Smooth muscle cell (in vitro differentiated cells): ENCODE measurements around the gene PACS2. TPM values are rescaled to one million over a fixed set of nuclear protein-coding genes. Genes with fewer than 3 reads are reported as not detected.

ENCODE experiments used
- DNase-seq: peaks from one replicate; lab custom pipeline; 2025; ENCODE audit not compliant: unreplicated experiment; lab: John Stamatoyannopoulos, UW
- H2AFZ ChIP-seq: fragments of 200-600 bp; sonication (generic); 2 replicates; pipeline ENCODE4 v1.6.0; 2016; ENCODE audit warnings: antibody characterized with exemption, low read depth, mild to moderate bottlenecking
- H3F3A ChIP-seq: fragments of 200-600 bp; sonication (generic); 2 replicates; pipeline ENCODE4 v1.6.0; 2017; ENCODE audit warnings: antibody characterized with exemption, low read depth
- H3K27ac ChIP-seq: fragments of 200-600 bp; sonication (generic); 2 replicates; pipeline ENCODE4 v1.5.1; 2016; ENCODE audit warnings: low read depth, mild to moderate bottlenecking
- H3K27me3 ChIP-seq: fragments of 200-600 bp; sonication (generic); 2 replicates; pipeline ENCODE4 v1.6.1; 2016; ENCODE audit warnings: low read depth, mild to moderate bottlenecking
- H3K36me3 ChIP-seq: fragments of 200-600 bp; sonication (generic); 2 replicates; pipeline ENCODE4 v1.5.1; 2016; ENCODE audit warnings: low read depth
- H3K4me1 ChIP-seq: fragments of 200-600 bp; sonication (generic); 2 replicates; pipeline ENCODE4 v1.5.1; 2016; ENCODE audit warnings: low read depth
- H3K4me2 ChIP-seq: fragments of 200-600 bp; sonication (generic); 2 replicates; pipeline ENCODE4 v1.6.0; 2016; ENCODE audit warnings: mild to moderate bottlenecking
- H3K4me3 ChIP-seq: fragments of 200-600 bp; sonication (generic); 2 replicates; pipeline ENCODE4 v1.5.1; 2016; ENCODE audit warnings: mild to moderate bottlenecking
- H3K79me2 ChIP-seq: fragments of 200-600 bp; sonication (generic); 2 replicates; pipeline ENCODE4 v1.6.0; 2016; ENCODE audit warnings: low read depth, mild to moderate bottlenecking
- H3K9ac ChIP-seq: fragments of 200-600 bp; sonication (generic); 2 replicates; pipeline ENCODE4 v1.6.0; 2016; ENCODE audit warnings: low read depth
- H3K9me3 ChIP-seq: fragments of 200-600 bp; sonication (generic); replicated peaks from 2 replicates; pipeline ENCODE4 v1.5.1; 2016; ENCODE audit warnings: low read depth
- H4K20me1 ChIP-seq: fragments of 200-600 bp; sonication (generic); 2 replicates; pipeline ENCODE4 v1.6.0; 2016; ENCODE audit warnings: low read depth
- WGBS: methylation state at CpG from one replicate; pipeline ENCODE4 v1.1.7; 2016; ENCODE audit warnings: low lambda C conversion rate; 5-methylcytosine and 5-hydroxymethylcytosine counted together
- polyA plus RNA-seq: library from polyadenylated mRNA; unstranded; fragments of >200 nt; fragmentation: Nextera tagmentation; extraction: Ambion mirVana; gene quantifications from 2 replicates; pipeline ENCODE4 v1.2.1, GENCODE V29; 2016
- total RNA-seq: library from RNA; depleted of rRNA; stranded (reverse); fragments of >200 nt; gene quantifications from 2 replicates; pipeline ENCODE4 v1.2.3, GENCODE V29; 2014
- TF ChIP-seq, protein P1 (sequence below): fragments of 200-600 bp; sonication (generic); IDR thresholded peaks from 2 replicates; pipeline ENCODE4 v1.5.1; 2017; ENCODE audit warnings: borderline replicate concordance, mild to moderate bottlenecking, antibody characterized with exemption; ENCODE audit not compliant: insufficient read depth, poor library complexity, severe bottlenecking

PACS2 gene
- total and polyA plus RNA-seq, 2 experiments from 2014 or later = 36.9 to 49.1 TPM

DNA sequence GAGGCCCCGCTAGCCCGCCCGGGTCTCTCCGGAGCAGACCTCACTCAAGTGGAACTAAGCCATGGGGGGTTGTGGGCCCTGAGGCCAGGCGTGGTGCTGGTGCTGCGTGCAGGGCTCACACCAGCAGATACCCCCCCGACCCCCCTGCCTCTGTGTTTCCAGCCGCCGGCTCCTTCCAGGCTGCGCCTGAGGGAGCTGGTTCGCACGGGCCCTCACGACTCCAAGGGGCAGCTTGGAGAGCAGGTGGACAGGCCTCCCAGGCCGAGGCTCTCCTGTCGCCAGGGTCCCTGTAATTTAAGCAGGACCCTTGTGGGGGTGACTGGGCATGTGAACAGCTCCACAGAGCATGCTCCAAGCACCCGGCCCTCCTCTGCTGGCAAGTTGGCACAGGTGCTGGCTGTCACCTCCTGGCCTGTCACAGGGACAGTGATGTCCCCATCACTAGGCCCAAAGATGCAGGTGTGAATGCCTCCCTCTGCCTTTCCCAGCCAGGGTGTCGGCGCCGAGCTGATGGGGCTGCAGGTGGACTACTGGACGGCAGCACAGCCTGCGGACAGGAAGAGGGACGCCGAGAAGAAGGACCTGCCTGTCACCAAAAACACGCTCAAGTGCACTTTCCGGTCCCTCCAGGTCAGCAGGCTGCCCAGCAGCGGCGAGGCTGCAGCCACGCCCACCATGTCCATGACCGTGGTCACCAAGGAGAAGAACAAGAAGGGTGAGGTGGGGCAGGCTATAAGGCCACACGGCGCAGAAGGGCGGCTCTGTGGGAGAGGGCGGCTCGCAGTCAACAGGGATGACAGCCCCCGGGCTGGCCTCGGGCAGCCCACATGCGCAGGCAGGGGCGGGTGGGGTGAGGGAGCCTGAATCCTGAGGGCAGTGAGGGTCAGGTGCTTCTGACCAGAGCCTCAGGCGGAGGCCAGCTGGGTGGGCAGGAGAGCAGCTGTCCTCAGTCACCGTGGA lies 77.9 kb downstream of the PACS2 start:
- Histone ChIP-seq H3K4me3 (no peak overlapping the region), H3K9me3 (no peaks in the 10 kb centered on the region), H3K79me2 (no peaks in the 10 kb centered on the region), H3K9ac (no peak overlapping the region), H4K20me1 (no peaks in the 10 kb centered on the region), H3K27ac (no peak overlapping the region), H3F3A (no peaks in the 10 kb centered on the region), H3K36me3 (no peaks in the 10 kb centered on the region), H2AFZ (no peak overlapping the region), H3K4me1 (no peaks in the 10 kb centered on the region), H3K27me3 (no peaks in the 10 kb centered on the region), H3K4me2 (no peak overlapping the region)
- 94% methylated on average over 40 of the region's 40 CpGs for WGBS
- TF ChIP-seq, protein P1, sequence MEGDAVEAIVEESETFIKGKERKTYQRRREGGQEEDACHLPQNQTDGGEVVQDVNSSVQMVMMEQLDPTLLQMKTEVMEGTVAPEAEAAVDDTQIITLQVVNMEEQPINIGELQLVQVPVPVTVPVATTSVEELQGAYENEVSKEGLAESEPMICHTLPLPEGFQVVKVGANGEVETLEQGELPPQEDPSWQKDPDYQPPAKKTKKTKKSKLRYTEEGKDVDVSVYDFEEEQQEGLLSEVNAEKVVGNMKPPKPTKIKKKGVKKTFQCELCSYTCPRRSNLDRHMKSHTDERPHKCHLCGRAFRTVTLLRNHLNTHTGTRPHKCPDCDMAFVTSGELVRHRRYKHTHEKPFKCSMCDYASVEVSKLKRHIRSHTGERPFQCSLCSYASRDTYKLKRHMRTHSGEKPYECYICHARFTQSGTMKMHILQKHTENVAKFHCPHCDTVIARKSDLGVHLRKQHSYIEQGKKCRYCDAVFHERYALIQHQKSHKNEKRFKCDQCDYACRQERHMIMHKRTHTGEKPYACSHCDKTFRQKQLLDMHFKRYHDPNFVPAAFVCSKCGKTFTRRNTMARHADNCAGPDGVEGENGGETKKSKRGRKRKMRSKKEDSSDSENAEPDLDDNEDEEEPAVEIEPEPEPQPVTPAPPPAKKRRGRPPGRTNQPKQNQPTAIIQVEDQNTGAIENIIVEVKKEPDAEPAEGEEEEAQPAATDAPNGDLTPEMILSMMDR = no peak
- DNase-seq = no peak

- DNase-seq = no peak
- Histone ChIP-seq H3K4me1 (peaks cover 3% of the 10 kb centered on the region), H3K9me3 (no peaks in the 10 kb centered on the region), H3K27me3 (no peaks in the 10 kb centered on the region), H2AFZ (no peak overlapping the region), H3F3A (no peaks in the 10 kb centered on the region), H3K4me3 (no peak overlapping the region), H3K36me3 (no peaks in the 10 kb centered on the region), H3K9ac (no peak overlapping the region), H3K79me2 (no peaks in the 10 kb centered on the region), H3K4me2 (no peak overlapping the region), H3K27ac (no peak overlapping the region), H4K20me1 (no peaks in the 10 kb centered on the region)
- 91% methylated on average over 13 of the region's 14 CpGs for WGBS
- TF ChIP-seq, protein P1 = no peak
Measured at GRCh38 chr14:105393151-105393550, 78.6 kb downstream of the PACS2 start.

DNA sequence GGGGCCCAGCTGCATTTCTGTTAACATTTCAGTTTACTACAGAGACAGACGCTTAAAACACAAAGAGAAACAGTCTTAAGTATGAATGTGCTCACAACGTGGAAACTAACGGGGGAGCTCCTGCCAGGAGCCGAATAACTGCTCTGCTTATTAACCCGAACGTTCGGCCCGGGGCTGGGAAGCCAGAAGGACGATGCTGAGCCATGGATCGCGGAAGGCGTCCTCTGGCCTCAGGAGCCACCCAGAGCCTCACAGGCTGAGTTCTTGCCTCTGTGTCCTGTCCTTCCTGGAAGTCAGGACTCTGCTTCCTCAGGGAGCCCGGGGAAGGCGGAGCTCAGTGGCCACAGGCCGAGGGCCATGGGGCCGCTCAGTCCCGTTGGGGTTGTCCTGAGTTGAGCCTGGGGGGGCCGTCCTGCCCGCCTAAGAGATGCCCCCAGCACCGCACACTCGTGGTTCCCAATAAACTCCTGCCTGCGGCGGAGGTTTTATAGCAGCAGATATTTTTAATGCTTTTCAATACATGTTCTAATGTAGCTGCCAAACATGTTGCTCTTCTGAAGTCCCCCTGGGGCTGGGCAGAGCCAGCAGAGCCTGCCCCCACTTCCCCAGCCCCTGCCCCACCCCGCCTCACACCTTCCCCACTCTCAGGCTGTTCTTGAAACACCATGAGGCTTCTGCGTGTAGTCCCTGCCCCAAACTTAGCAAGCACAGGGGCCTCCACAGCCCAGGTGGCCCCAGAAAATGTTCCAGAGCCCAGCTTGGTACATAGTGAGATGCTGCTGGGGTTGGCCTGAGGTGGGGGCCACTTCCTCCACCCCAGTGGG lies 80.4 kb downstream of the PACS2 start:
- DNase-seq = no peak
- Histone ChIP-seq H4K20me1 (no peaks in the 10 kb centered on the region), H3K27me3 (no peaks in the 10 kb centered on the region), H2AFZ (no peak overlapping the region), H3K36me3 (no peaks in the 10 kb centered on the region), H3K9me3 (no peaks in the 10 kb centered on the region), H3F3A (no peaks in the 10 kb centered on the region), H3K4me2 (no peak overlapping the region), H3K79me2 (peaks cover 7% of the 10 kb centered on the region), H3K9ac (no peak overlapping the region), H3K27ac (no peak overlapping the region), H3K4me1 (peaks cover 9% of the 10 kb centered on the region), H3K4me3 (no peak overlapping the region)
- TF ChIP-seq, protein P1 = no peak
- WGBS = 93% methylated on average over 24 of the region's 25 CpGs
